OCI-LY3 (cell line): Measurements from ENCODE around the gene MFGE8.

ENCODE experiments used
- H2AFZ ChIP-seq: fragments of 200-600, 300-600 bp; shearing (Covaris generic); 2 replicates; pipeline ENCODE4 v1.6.0; 2014; ENCODE audit warnings: antibody characterized with exemption, low read depth, low read length
- H3K27ac ChIP-seq: fragments of 200-600, 300-600 bp; sonication (generic); 2 replicates; pipeline ENCODE4 v1.5.1; 2014; ENCODE audit warnings: mild to moderate bottlenecking, low read length, moderate library complexity, mixed read lengths
- H3K27me3 ChIP-seq: fragments of 200-600, 300-600 bp; sonication (generic); 2 replicates; pipeline ENCODE4 v1.6.1; 2014; ENCODE audit warnings: low read depth, low read length, mixed read lengths
- H3K36me3 ChIP-seq: fragments of 200-600, 300-600 bp; sonication (generic); replicated peaks from 2 replicates; pipeline ENCODE3; 2014; ENCODE audit warnings: low read depth, low read length, mixed read lengths
- H3K4me1 ChIP-seq: fragments of 300-600, 200-600 bp; sonication (generic); 2 replicates; pipeline ENCODE4 v1.6.1; 2014; ENCODE audit warnings: low read length, mixed read lengths
- H3K4me2 ChIP-seq: fragments of 200-600, 300-600 bp; sonication (generic); 2 replicates; pipeline ENCODE4 v1.6.1; 2014; ENCODE audit warnings: low read length, mixed read lengths
- H3K4me3 ChIP-seq: fragments of 300-600, 200-600 bp; sonication (generic); 2 replicates; pipeline ENCODE4 v1.5.1; 2014; ENCODE audit warnings: antibody characterized with exemption, mild to moderate bottlenecking, low read length, moderate library complexity
- H3K79me2 ChIP-seq: fragments of 300-600, 200-600 bp; shearing (Covaris generic); 2 replicates; pipeline ENCODE4 v1.6.1; 2014; ENCODE audit warnings: mild to moderate bottlenecking, low read length, mixed read lengths
- H3K9ac ChIP-seq: fragments of 300-600, 200-600 bp; shearing (Covaris generic); 2 replicates; pipeline ENCODE4 v1.6.0; 2014; ENCODE audit warnings: mild to moderate bottlenecking, low read length, moderate library complexity
- H3K9me3 ChIP-seq: fragments of 200-600, 300-600 bp; shearing (Covaris generic); 2 replicates; pipeline ENCODE4 v1.6.1; 2014; ENCODE audit warnings: low read length, mixed read lengths; ENCODE audit not compliant: insufficient read depth
- H4K20me1 ChIP-seq: fragments of 200-600, 300-600 bp; sonication (generic); 2 replicates; pipeline ENCODE4 v1.6.1; 2016; ENCODE audit warnings: low read length, mixed read lengths; ENCODE audit not compliant: insufficient read depth
- EZH2phosphoT487 ChIP-seq: fragments of 200-600 bp; shearing (Covaris generic); IDR thresholded peaks from 2 replicates; pipeline ENCODE4 v1.6.1; 2018; ENCODE audit warnings: antibody characterized with exemption, mixed run types, low read depth
- TF ChIP-seq, protein P1 (sequence below): fragments of 200-600, 300-600 bp; sonication (generic); IDR thresholded peaks from 2 replicates; pipeline ENCODE4 v1.5.1; 2014; ENCODE audit warnings: antibody characterized with exemption, low read length, low read depth

MFGE8 gene

DNA sequence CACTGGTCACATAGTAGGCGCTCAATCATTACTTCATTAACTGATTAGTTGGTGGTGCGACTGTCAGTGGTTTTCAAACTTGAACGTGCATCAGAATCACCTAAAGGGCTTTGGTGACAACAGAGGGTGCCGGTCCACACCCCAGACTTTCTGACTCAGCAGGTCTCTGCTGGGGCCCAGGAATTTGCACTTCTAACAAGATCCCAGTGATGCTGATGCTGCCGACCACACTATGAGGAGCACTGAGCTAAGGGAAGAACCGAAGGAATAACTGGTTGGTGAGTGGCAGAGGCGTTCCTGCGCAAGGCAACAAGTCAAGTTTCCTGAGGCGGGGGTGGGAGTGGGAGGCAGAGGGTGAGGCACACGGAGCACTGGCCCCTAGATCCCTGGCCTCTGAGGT, 36.6 kb downstream of the MFGE8 start:
- no peaks in the 10 kb centered on the region for H4K20me1 ChIP-seq
- H3K4me2 ChIP-seq: no peak overlapping the region
- no peaks in the 10 kb centered on the region for H3K79me2 ChIP-seq
- H3K4me1 ChIP-seq: no peaks in the 10 kb centered on the region
- no peaks in the 10 kb centered on the region for H3K36me3 ChIP-seq
- H3K9me3 ChIP-seq: no peaks in the 10 kb centered on the region
- H3K9ac ChIP-seq: no peak overlapping the region
- no peak for TF ChIP-seq EZH2phosphoT487
- TF ChIP-seq, protein P1, sequence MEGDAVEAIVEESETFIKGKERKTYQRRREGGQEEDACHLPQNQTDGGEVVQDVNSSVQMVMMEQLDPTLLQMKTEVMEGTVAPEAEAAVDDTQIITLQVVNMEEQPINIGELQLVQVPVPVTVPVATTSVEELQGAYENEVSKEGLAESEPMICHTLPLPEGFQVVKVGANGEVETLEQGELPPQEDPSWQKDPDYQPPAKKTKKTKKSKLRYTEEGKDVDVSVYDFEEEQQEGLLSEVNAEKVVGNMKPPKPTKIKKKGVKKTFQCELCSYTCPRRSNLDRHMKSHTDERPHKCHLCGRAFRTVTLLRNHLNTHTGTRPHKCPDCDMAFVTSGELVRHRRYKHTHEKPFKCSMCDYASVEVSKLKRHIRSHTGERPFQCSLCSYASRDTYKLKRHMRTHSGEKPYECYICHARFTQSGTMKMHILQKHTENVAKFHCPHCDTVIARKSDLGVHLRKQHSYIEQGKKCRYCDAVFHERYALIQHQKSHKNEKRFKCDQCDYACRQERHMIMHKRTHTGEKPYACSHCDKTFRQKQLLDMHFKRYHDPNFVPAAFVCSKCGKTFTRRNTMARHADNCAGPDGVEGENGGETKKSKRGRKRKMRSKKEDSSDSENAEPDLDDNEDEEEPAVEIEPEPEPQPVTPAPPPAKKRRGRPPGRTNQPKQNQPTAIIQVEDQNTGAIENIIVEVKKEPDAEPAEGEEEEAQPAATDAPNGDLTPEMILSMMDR: no peak
- H2AFZ ChIP-seq: no peak overlapping the region
- no peak overlapping the region for H3K4me3 ChIP-seq
- no peak overlapping the region for H3K27ac ChIP-seq
- peaks cover 11% of the 10 kb centered on the region; the same call in 1 of the 2 replicates for H3K27me3 ChIP-seq

DNA sequence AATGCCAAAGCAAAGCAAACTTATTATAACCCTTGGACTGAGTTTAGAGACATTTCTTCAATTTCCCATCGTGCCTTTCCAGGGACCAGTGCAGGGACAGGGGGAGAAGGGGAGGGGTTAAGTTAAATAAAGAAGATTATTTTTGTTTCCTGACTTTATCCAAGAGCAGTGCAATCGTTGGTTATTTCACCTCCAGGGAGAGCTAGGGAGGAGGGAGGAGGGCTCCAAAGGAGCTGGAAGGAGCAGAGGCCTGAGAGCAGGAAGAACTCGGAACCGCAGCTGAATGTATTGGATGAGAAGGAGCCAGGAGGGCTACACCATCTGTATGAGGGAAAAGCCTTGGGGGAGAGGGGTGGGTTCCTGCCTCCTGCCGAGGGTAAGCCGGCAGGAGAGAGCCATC, 38.5 kb downstream of the MFGE8 start:
- peaks cover 23% of the 10 kb centered on the region for H3K27me3 ChIP-seq
- no peak overlapping the region for H3K4me3 ChIP-seq
- no peaks in the 10 kb centered on the region for H3K9me3 ChIP-seq
- H2AFZ ChIP-seq: no peak overlapping the region
- no peaks in the 10 kb centered on the region for H4K20me1 ChIP-seq
- H3K36me3 ChIP-seq: no peaks in the 10 kb centered on the region
- TF ChIP-seq EZH2phosphoT487: no peak
- TF ChIP-seq, protein P1: no peak
- no peaks in the 10 kb centered on the region for H3K79me2 ChIP-seq
- H3K4me2 ChIP-seq: no peak overlapping the region
- H3K9ac ChIP-seq: no peak overlapping the region
- H3K4me1 ChIP-seq: no peaks in the 10 kb centered on the region
- no peak overlapping the region for H3K27ac ChIP-seq

DNA sequence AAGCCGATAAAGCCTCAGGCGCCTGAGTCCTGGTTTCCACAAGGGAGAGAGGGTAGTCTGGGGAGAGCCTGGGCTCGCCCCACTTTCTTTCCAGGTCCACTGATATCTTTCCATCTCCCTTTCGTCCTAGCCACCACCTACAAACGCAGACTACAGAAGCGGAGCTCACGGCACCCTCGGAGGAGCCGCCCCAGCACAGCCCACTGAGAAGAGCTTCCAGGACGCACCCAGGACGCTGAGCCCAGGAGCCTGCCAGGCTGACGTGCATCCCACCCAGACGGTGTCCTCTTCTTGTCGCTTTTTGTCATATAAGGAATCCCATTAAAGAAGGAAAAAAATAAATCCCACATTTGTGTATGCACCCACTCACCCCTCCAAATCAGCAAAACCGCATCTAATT, 38.9 kb downstream of the MFGE8 start:
- Histone ChIP-seq H2AFZ (no peak overlapping the region), H3K4me2 (no peak overlapping the region), H3K79me2 (no peaks in the 10 kb centered on the region), H4K20me1 (no peaks in the 10 kb centered on the region), H3K4me3 (no peak overlapping the region), H3K4me1 (no peaks in the 10 kb centered on the region), H3K27ac (no peak overlapping the region), H3K27me3 (peaks cover 25% of the 10 kb centered on the region), H3K9ac (no peak overlapping the region), H3K36me3 (no peaks in the 10 kb centered on the region), H3K9me3 (no peaks in the 10 kb centered on the region)
- TF ChIP-seq, protein P1: no peak
- TF ChIP-seq EZH2phosphoT487: no peak

DNA sequence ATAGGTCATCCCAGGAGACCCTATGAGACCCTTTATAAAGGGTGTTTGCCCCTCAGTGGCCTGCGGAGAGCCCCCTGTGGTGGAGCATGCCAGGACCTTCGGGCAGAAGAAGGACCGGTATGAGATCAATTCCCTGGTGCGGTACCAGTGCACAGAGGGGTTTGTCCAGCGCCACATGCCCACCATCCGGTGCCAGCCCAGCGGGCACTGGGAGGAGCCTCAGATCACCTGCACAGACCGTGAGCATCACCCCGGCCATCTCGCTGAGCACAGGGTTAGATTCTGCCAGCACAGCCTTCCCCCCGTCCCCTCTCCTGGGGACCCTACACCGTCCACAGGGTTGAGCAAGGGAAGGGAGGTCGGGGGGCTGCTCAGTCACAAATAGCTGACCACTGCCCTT, 39.4 kb downstream of the MFGE8 start:
- no peaks in the 10 kb centered on the region for H3K79me2 ChIP-seq
- TF ChIP-seq, protein P1: no peak
- no peak for TF ChIP-seq EZH2phosphoT487
- H2AFZ ChIP-seq: no peak overlapping the region
- H3K9me3 ChIP-seq: no peaks in the 10 kb centered on the region
- H3K4me3 ChIP-seq: no peak overlapping the region
- H3K36me3 ChIP-seq: no peaks in the 10 kb centered on the region
- H3K9ac ChIP-seq: no peak overlapping the region
- no peak overlapping the region for H3K4me2 ChIP-seq
- peaks cover 30% of the 10 kb centered on the region for H3K27me3 ChIP-seq
- H3K4me1 ChIP-seq: no peaks in the 10 kb centered on the region
- H4K20me1 ChIP-seq: no peaks in the 10 kb centered on the region
- no peak overlapping the region for H3K27ac ChIP-seq
